HepG2 (cell line): ENCODE measurements around the gene PHKA1. TPM values are rescaled to one million over a fixed set of nuclear protein-coding genes. Genes with fewer than 3 reads are reported as not detected.

Experiments
- ATAC-seq: fragments of 200-7000 bp; cut with Tn5 transposase; 3 replicates; pipeline ENCODE4 v1.9.1; 2020; ENCODE audit warnings: mild to moderate bottlenecking, moderate library complexity
- BruUV-seq: library from RNA; stranded (reverse); fragments of 400-500 nt; replicated peaks from 2 replicates; lab custom pipeline; 2021; lab: Mats Ljungman, UMichigan
- CTCF ChIA-PET: fragments of 300-600 bp; formaldehyde crosslinking; extraction: SDS; loops from one replicate; lab custom pipeline; 2021; ENCODE audit warnings: low total read pairs, inconsistent platforms, low intra/inter-chr PET ratio; lab: Yijun Ruan, JAX
- POLR2A ChIA-PET: fragments of 350-600 bp; sonication (Branson Sonifier 250); formaldehyde crosslinking; loops from one replicate; lab custom pipeline; 2020; ENCODE audit warnings: antibody characterized with exemption, inconsistent platforms; lab: Yijun Ruan, JAX
- DNase-seq: peaks from one replicate; pipeline ENCODE4 v3.0.0-alpha.2; 2015; ENCODE audit warnings: low spot score
- FAIRE-seq: peaks from 3 replicates; lab custom pipeline; 2011; peaks lifted over from hg19 to GRCh38; lab: Jason Lieb, UNC
- H2AFZ ChIP-seq: one replicate; pipeline ENCODE4 v1.6.1; 2011; ENCODE audit warnings: low read length, inconsistent platforms
- H3K27ac ChIP-seq: fragments of 300-600 bp; 3 replicates; pipeline ENCODE4 v1.8.0; 2011; ENCODE audit warnings: mixed run types, mild to moderate bottlenecking, mixed read lengths, low read length, inconsistent platforms; ENCODE audit not compliant: insufficient read depth; ENCODE audit errors: extremely low read length
- H3K27me3 ChIP-seq, 2 experiments: fragments of 200-600 bp in 1 of 2; 2 replicates in 1 of 2; 3 replicates in 1 of 2; pipeline versions ENCODE4 v1.6.0 to v1.8.0; 2011; ENCODE audit warnings: low read length in 2 of 2, mild to moderate bottlenecking in 2 of 2, moderate library complexity in 2 of 2, inconsistent platforms in 1 of 2; ENCODE audit not compliant: insufficient read depth in 2 of 2, control insufficient read depth in 1 of 2
- H3K36me3 ChIP-seq, 2 experiments: fragments of 200-600 bp in 1 of 2; replicated peaks in 1 of 2; 2 replicates in 1 of 2; 3 replicates in 1 of 2; pipeline versions ENCODE4 v1.5.1 to v1.8.0; 2011; ENCODE audit warnings: low read length in 2 of 2, inconsistent platforms in 1 of 2; ENCODE audit not compliant: insufficient read depth in 2 of 2, control insufficient read depth in 1 of 2
- H3K4me1 ChIP-seq: 2 replicates; pipeline ENCODE4 v1.5.1; 2012; ENCODE audit warnings: low read length, inconsistent platforms; ENCODE audit not compliant: insufficient read depth
- H3K4me2 ChIP-seq: 2 replicates; pipeline ENCODE4 v1.6.0; 2011; ENCODE audit warnings: low read depth, low read length, inconsistent platforms
- H3K4me3 ChIP-seq, 3 experiments: fragments of 200-600 bp in 1 of 3; sonication (generic), shearing (Covaris generic) in 1 of 3; replicated peaks in 1 of 3; 2 replicates each; pipeline ENCODE4 v1.5.1; 2011 to 2016; ENCODE audit warnings: low read length in 3 of 3, inconsistent platforms in 2 of 3, low read depth in 2 of 3, mild to moderate bottlenecking in 2 of 3, control low read depth in 1 of 3, mixed read lengths in 1 of 3; ENCODE audit not compliant: insufficient read depth in 1 of 3
- H3K79me2 ChIP-seq: one replicate; pipeline ENCODE4 v1.6.1; 2011; ENCODE audit warnings: low read length, inconsistent platforms; ENCODE audit not compliant: insufficient read depth
- H3K9ac ChIP-seq: 2 replicates; pipeline ENCODE4 v1.6.0; 2011; ENCODE audit warnings: mild to moderate bottlenecking, low read depth, low read length, inconsistent platforms; ENCODE audit not compliant: insufficient read depth
- H3K9me3 ChIP-seq: 2 replicates; pipeline ENCODE4 v1.5.1; 2012; ENCODE audit warnings: mild to moderate bottlenecking, low read length
- H4K20me1 ChIP-seq: 2 replicates; pipeline ENCODE4 v1.6.0; 2011; ENCODE audit warnings: inconsistent platforms, mild to moderate bottlenecking, low read length, moderate library complexity; ENCODE audit not compliant: insufficient read depth
- CBX2 ChIP-seq, 2 experiments: fragments of 200-600 bp in 1 of 2; sonication (generic); formaldehyde crosslinking in 1 of 2; IDR thresholded peaks; 2 replicates each; pipeline versions ENCODE4 v1.7.0 to v1.8.1; 2018 to 2022; ENCODE audit warnings: low read depth in 2 of 2, low read length in 1 of 2, mild to moderate bottlenecking in 1 of 2, missing genetic modification reagents in 1 of 2
- DPF2 ChIP-seq: sonication (generic); formaldehyde crosslinking; IDR thresholded peaks from 2 replicates; pipeline ENCODE4 v1.4.0; 2020; ENCODE audit warnings: mild to moderate bottlenecking, low read depth, missing genetic modification reagents, borderline replicate concordance
- ISX ChIP-seq: sonication (generic); formaldehyde crosslinking; conservative IDR thresholded peaks from 2 replicates; pipeline ENCODE4 v1.5.0; 2020; ENCODE audit warnings: missing genetic modification reagents
- KMT2B ChIP-seq: IDR thresholded peaks from 2 replicates; pipeline ENCODE4 v1.6.1; 2016; ENCODE audit warnings: missing genetic modification reagents, missing compliant biosample characterization
- NFKB2 ChIP-seq: sonication (generic); formaldehyde crosslinking; IDR thresholded peaks from 2 replicates; pipeline ENCODE4 v1.4.0; 2020; ENCODE audit warnings: missing genetic modification reagents, borderline replicate concordance
- POLR2AphosphoS5 ChIP-seq: IDR thresholded peaks from 2 replicates; pipeline ENCODE4 v1.6.1; 2012; ENCODE audit warnings: low read depth, low read length
- THYN1 ChIP-seq: sonication (generic); formaldehyde crosslinking; IDR thresholded peaks from 2 replicates; pipeline ENCODE4 v1.8.1; 2023; ENCODE audit warnings: low read depth, mild to moderate bottlenecking, moderate library complexity, missing genetic modification reagents, borderline replicate concordance
- ZBTB43 ChIP-seq: sonication (generic); formaldehyde crosslinking; conservative IDR thresholded peaks from 2 replicates; pipeline ENCODE4 v1.4.0; 2020; ENCODE audit warnings: missing genetic modification reagents
- ZNF407 ChIP-seq: sonication (generic); formaldehyde crosslinking; IDR thresholded peaks from one replicate; pipeline ENCODE4 v1.5.1; 2020; ENCODE audit warnings: mild to moderate bottlenecking, missing genetic modification reagents; ENCODE audit errors: not compliant biosample characterization
- ZNF512 ChIP-seq: sonication (generic); formaldehyde crosslinking; IDR thresholded peaks from 2 replicates; pipeline ENCODE4 v1.4.0; 2020; ENCODE audit warnings: mild to moderate bottlenecking, missing genetic modification reagents
- ZNF550 ChIP-seq: sonication (generic); formaldehyde crosslinking; IDR thresholded peaks from 2 replicates; pipeline ENCODE4 v1.4.0; 2020; ENCODE audit warnings: mild to moderate bottlenecking, missing genetic modification reagents, borderline replicate concordance
- ZNF816 ChIP-seq: sonication (generic); formaldehyde crosslinking; IDR thresholded peaks from 2 replicates; pipeline ENCODE4 v1.8.0; 2022; ENCODE audit warnings: missing genetic modification reagents, mild to moderate bottlenecking, borderline replicate concordance
- WGBS: methylation state at CpG from one replicate; pipeline ENCODE4 v1.1.6; 2017; ENCODE audit warnings: low lambda C conversion rate; 5-methylcytosine and 5-hydroxymethylcytosine counted together
- in situ Hi-C: cut with HindIII; loops from 2 replicates; pipeline ENCODE4 v1.10.0; 2017; ENCODE audit warnings: low pct_unique_long_range_greater_than_20kb; ENCODE audit not compliant: extremely low pct_ligation_motif_present
- intact Hi-C: fragments of 100-400 bp; cut with micrococcal nuclease; formaldehyde crosslinking; loops from one replicate; pipeline ENCODE4 v1.10.0; 2022; ENCODE audit not compliant: unreplicated experiment
- polyA plus RNA-seq, 8 experiments: library from polyadenylated mRNA; depleted of rRNA in 3 of 8; stranded (reverse) in 7 of 8; unstranded in 1 of 8; fragments of >200 nt; fragmentation: Illumina TruSeq in 4 of 8; extraction: Trizol in 4 of 8; gene quantifications; 2 replicates each; pipeline versions ENCODE4 v1.2.1 to v1.2.3, GENCODE V29; 2011 to 2016; ENCODE audit warnings: low read depth in 4 of 8, missing spikeins in 1 of 8, mixed read lengths in 1 of 8; ENCODE audit not compliant: insufficient read depth in 1 of 8
- total RNA-seq, 5 experiments: library from RNA; depleted of rRNA; stranded (reverse); fragments of >200 nt; fragmentation: Illumina TruSeq; extraction: Trizol; gene quantifications; 2 replicates each; pipeline ENCODE4 v1.2.3, GENCODE V29; 2016; ENCODE audit warnings: low read depth in 1 of 5

PHKA1 gene
- total and polyA plus RNA-seq, 2 of the 13 experiments (the other 11 are each of a cell fraction or from before 2014, with no cell fraction given) = 5.4 to 6.6 TPM

- no peak for TF ChIP-seq ZNF512 (CRISPR knock-in tag)
- TF ChIP-seq, all 625 proteins: peak for 0
These were observed 20.6 kb downstream of the PHKA1 start (continued) for GRCh38 chrX:72693477-72693876.

GRCh38 chrX:72687396-72687795 lies 26.7 kb downstream of the PHKA1 start:
- POLR2A ChIA-PET = no interaction called here
- intact Hi-C loops = no loop called here
- no peak for FAIRE-seq
- TF ChIP-seq ZNF816 (CRISPR knock-in tag) = no peak
- no peak for TF ChIP-seq POLR2AphosphoS5
- TF ChIP-seq THYN1 (CRISPR knock-in tag) = no peak
- no peak for TF ChIP-seq CBX2 (IDR thresholded peaks at IDR 0.05; ENCODE audit: low read depth, low read length)
- no peak for TF ChIP-seq CBX2 (CRISPR knock-in tag; IDR thresholded peaks at IDR 0.05; ENCODE audit: low read depth)
- no peak for TF ChIP-seq DPF2 (CRISPR knock-in tag)
- no peak for TF ChIP-seq KMT2B (CRISPR knock-in tag)
- TF ChIP-seq ZNF407 (CRISPR knock-in tag) = no peak
- TF ChIP-seq NFKB2 (CRISPR knock-in tag) = no peak
- TF ChIP-seq ISX (CRISPR knock-in tag) = no peak
- TF ChIP-seq ZBTB43 (CRISPR knock-in tag) = no peak
- no peak for TF ChIP-seq ZNF550 (CRISPR knock-in tag)

More at GRCh38 chrX:72687396-72687795, 26.7 kb downstream of the PHKA1 start:
- CTCF ChIA-PET = no interaction called here
- no peaks in the 10 kb centered on the region for H3K36me3 ChIP-seq
- in situ Hi-C loops = no loop called here
- WGBS = 94% methylated on average over 1 of the region's 1 CpG
- H3K4me1 ChIP-seq = no peaks in the 10 kb centered on the region
- BruUV-seq = no TSS peak
- H3K9me3 ChIP-seq = no peaks in the 10 kb centered on the region
- no peaks in the 10 kb centered on the region for H4K20me1 ChIP-seq
- H3K4me3 ChIP-seq = no peak overlapping the region
- no peak overlapping the region for H2AFZ ChIP-seq
- no peak overlapping the region for H3K9ac ChIP-seq
- H3K79me2 ChIP-seq = no peaks in the 10 kb centered on the region
- no peak for DNase-seq
- no peak overlapping the region for H3K4me2 ChIP-seq
- no peak for ATAC-seq
- no peaks in the 10 kb centered on the region for H3K27me3 ChIP-seq
- no peak overlapping the region for H3K27ac ChIP-seq
